ENCODE data around the gene EPHA2.

DNA sequence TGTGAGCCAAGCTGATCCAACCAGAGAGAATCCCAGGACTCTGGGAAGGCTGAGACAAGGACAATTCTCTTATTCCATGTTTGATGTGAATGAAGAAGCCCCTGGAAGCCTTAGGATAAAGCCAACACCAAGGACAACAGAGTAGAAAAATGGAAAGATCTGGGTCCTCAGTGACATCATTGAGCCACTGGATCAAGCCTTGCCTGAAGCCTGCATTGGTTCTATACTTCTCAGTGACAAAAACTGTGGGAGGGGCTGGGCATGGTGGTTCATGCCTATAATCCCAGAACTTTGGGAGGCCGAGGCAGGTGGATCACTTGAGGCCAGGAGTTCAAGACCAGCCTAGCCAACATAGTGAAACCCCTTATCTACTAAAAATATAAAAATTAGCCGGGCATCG lies 41.0 kb upstream of the EPHA2 start:
- TF ChIP-seq, protein P1, sequence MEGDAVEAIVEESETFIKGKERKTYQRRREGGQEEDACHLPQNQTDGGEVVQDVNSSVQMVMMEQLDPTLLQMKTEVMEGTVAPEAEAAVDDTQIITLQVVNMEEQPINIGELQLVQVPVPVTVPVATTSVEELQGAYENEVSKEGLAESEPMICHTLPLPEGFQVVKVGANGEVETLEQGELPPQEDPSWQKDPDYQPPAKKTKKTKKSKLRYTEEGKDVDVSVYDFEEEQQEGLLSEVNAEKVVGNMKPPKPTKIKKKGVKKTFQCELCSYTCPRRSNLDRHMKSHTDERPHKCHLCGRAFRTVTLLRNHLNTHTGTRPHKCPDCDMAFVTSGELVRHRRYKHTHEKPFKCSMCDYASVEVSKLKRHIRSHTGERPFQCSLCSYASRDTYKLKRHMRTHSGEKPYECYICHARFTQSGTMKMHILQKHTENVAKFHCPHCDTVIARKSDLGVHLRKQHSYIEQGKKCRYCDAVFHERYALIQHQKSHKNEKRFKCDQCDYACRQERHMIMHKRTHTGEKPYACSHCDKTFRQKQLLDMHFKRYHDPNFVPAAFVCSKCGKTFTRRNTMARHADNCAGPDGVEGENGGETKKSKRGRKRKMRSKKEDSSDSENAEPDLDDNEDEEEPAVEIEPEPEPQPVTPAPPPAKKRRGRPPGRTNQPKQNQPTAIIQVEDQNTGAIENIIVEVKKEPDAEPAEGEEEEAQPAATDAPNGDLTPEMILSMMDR (IDR thresholded peaks at IDR 0.05) = no peak
- TF ChIP-seq SMC3 (IDR thresholded peaks at IDR 0.05) = no peak
- no peak for TF ChIP-seq HDAC2 (IDR thresholded peaks at IDR 0.05)
- TF ChIP-seq CBX8 (IDR thresholded peaks at IDR 0.05) = no peak

Measured in A549 (cell line).